Parathyroid adenoma (tissue), 2 donors: Measurements from ENCODE around the gene STX12.

Experiments
- H2AFZ ChIP-seq: fragments of 300-600 bp; sonication (generic); one replicate; pipeline ENCODE4 v1.7.0; 2017; ENCODE audit warnings: antibody characterized with exemption, mild to moderate bottlenecking
- H3K27ac ChIP-seq: fragments of 300-600 bp; sonication (generic); one replicate; pipeline ENCODE4 v1.7.0; 2017
- H3K27me3 ChIP-seq: fragments of 300-600 bp; sonication (generic); one replicate; pipeline ENCODE4 v1.7.0; 2017; ENCODE audit warnings: low read length; ENCODE audit not compliant: control insufficient read depth, insufficient read depth
- H3K36me3 ChIP-seq: fragments of 300-600 bp; sonication (generic); one replicate; pipeline ENCODE4 v1.7.0; 2017; ENCODE audit warnings: low read length; ENCODE audit not compliant: control insufficient read depth, insufficient read depth
- H3K4me1 ChIP-seq: fragments of 300-600 bp; sonication (generic); one replicate; pipeline ENCODE4 v1.7.0; 2017; ENCODE audit warnings: control low read depth
- H3K4me2 ChIP-seq: fragments of 300-600 bp; sonication (generic); one replicate; pipeline ENCODE4 v1.7.0; 2017; ENCODE audit warnings: low read length
- H3K4me3 ChIP-seq: fragments of 300-600 bp; sonication (generic); one replicate; pipeline ENCODE4 v1.7.0; 2017; ENCODE audit warnings: low read depth, low read length
- H3K79me2 ChIP-seq: fragments of 300-600 bp; sonication (generic); one replicate; pipeline ENCODE4 v1.7.0; 2017; ENCODE audit warnings: control low read depth
- H3K9ac ChIP-seq: fragments of 300-600 bp; sonication (generic); one replicate; pipeline ENCODE4 v1.7.0; 2017; ENCODE audit warnings: mild to moderate bottlenecking
- H3K9me3 ChIP-seq: fragments of 300-600 bp; sonication (generic); one replicate; pipeline ENCODE4 v1.7.0; 2017; ENCODE audit warnings: low read length; ENCODE audit not compliant: control insufficient read depth
- CTCF ChIP-seq: fragments of 300-600 bp; sonication (generic); IDR thresholded peaks from one replicate; pipeline ENCODE4 v1.7.0; 2017; ENCODE audit warnings: antibody characterized with exemption, mild to moderate bottlenecking
- donor health status: primary hyperparathyroidism.

The STX12 gene

GRCh38 chr1:27752360-27752759, 20.7 kb upstream of the STX12 start:
- no peaks in the 10 kb centered on the region for H3K79me2 ChIP-seq
- no peak for TF ChIP-seq CTCF
- no peaks in the 10 kb centered on the region for H3K27me3 ChIP-seq
- no peaks in the 10 kb centered on the region for H3K36me3 ChIP-seq
- no peak overlapping the region for H3K4me2 ChIP-seq
- no peak overlapping the region for H3K27ac ChIP-seq
- H2AFZ ChIP-seq = no peak overlapping the region
- no peaks in the 10 kb centered on the region for H3K9me3 ChIP-seq
- H3K4me3 ChIP-seq = no peak overlapping the region
- no peak overlapping the region for H3K9ac ChIP-seq
- no peaks in the 10 kb centered on the region for H3K4me1 ChIP-seq

GRCh38 chr1:27755286-27755685, 17.7 kb upstream of the STX12 start:
- H3K9me3 ChIP-seq = no peaks in the 10 kb centered on the region
- no peaks in the 10 kb centered on the region for H3K4me1 ChIP-seq
- H3K9ac ChIP-seq = no peak overlapping the region
- no peak overlapping the region for H3K4me3 ChIP-seq
- TF ChIP-seq CTCF = no peak
- no peaks in the 10 kb centered on the region for H3K36me3 ChIP-seq
- H3K79me2 ChIP-seq = no peaks in the 10 kb centered on the region
- peak overlapping the region; percentile 42 for H3K4me2 ChIP-seq
- no peaks in the 10 kb centered on the region for H3K27me3 ChIP-seq
- H2AFZ ChIP-seq = no peak overlapping the region
- peak overlapping the region; percentile 32 for H3K27ac ChIP-seq

GRCh38 chr1:27755865-27756264, 17.2 kb upstream of the STX12 start:
- peak overlapping the region; percentile 42 for H3K4me2 ChIP-seq
- H3K36me3 ChIP-seq = no peaks in the 10 kb centered on the region
- TF ChIP-seq CTCF = no peak
- no peak overlapping the region for H2AFZ ChIP-seq
- H3K9me3 ChIP-seq = no peaks in the 10 kb centered on the region
- peak overlapping the region; percentile 32 for H3K27ac ChIP-seq
- no peaks in the 10 kb centered on the region for H3K4me1 ChIP-seq
- H3K9ac ChIP-seq = no peak overlapping the region
- no peaks in the 10 kb centered on the region for H3K79me2 ChIP-seq
- H3K4me3 ChIP-seq = no peak overlapping the region
- no peaks in the 10 kb centered on the region for H3K27me3 ChIP-seq

- Histone ChIP-seq H3K4me3 (no peak overlapping the region), H3K79me2 (no peaks in the 10 kb centered on the region), H3K27ac (no peak overlapping the region), H2AFZ (no peak overlapping the region), H3K9ac (no peak overlapping the region), H3K36me3 (no peaks in the 10 kb centered on the region), H3K27me3 (no peaks in the 10 kb centered on the region), H3K4me1 (no peaks in the 10 kb centered on the region), H3K9me3 (no peaks in the 10 kb centered on the region), H3K4me2 (no peak overlapping the region)
- no peak for TF ChIP-seq CTCF
These were observed 13.8 kb upstream of the STX12 start for GRCh38 chr1:27759236-27759635.

- no peaks in the 10 kb centered on the region for H3K9me3 ChIP-seq
- H3K9ac ChIP-seq = no peak overlapping the region
- no peaks in the 10 kb centered on the region for H3K4me1 ChIP-seq
- TF ChIP-seq CTCF = no peak
- no peak overlapping the region for H3K4me2 ChIP-seq
- H3K4me3 ChIP-seq = no peak overlapping the region
- no peak overlapping the region for H3K27ac ChIP-seq
- H3K27me3 ChIP-seq = no peaks in the 10 kb centered on the region
- H2AFZ ChIP-seq = no peak overlapping the region
- no peaks in the 10 kb centered on the region for H3K36me3 ChIP-seq
- no peaks in the 10 kb centered on the region for H3K79me2 ChIP-seq
These were observed 12.6 kb upstream of the STX12 start for GRCh38 chr1:27760426-27760825.
